IMR-90 (cell line): Measurements from ENCODE around the gene FBRSL1. TPM values are rescaled to one million over a fixed set of nuclear protein-coding genes. Genes with fewer than 3 reads are reported as not detected.

Experiments
- ATAC-seq: fragments of 200-7000 bp; cut with Tn5 transposase; 2 replicates; pipeline ENCODE4 v1.9.1; 2020; ENCODE audit warnings: low read depth, mild to moderate bottlenecking, moderate library complexity
- BruUV-seq: library from RNA; stranded (reverse); fragments of 400-500 nt; replicated peaks from 2 replicates; lab custom pipeline; 2021; lab: Mats Ljungman, UMichigan
- CTCF ChIA-PET: fragments of 300-600 bp; formaldehyde crosslinking; extraction: SDS; loops from one replicate; lab custom pipeline; 2021; ENCODE audit warnings: antibody characterized with exemption; lab: Yijun Ruan, JAX
- POLR2A ChIA-PET: fragments of 300-600 bp; sonication (Branson Sonifier 250); formaldehyde crosslinking; loops from one replicate; lab custom pipeline; 2022; ENCODE audit warnings: antibody characterized with exemption; ENCODE audit not compliant: unreplicated experiment; lab: Charles Lee
- DNase-seq: peaks from one replicate; pipeline ENCODE4 v3.0.0; 2013
- H2AFZ ChIP-seq: replicated peaks from 2 replicates; pipeline ENCODE3; 2013; ENCODE audit warnings: low read length, mild to moderate bottlenecking; ENCODE audit not compliant: poor library complexity
- H2AK5ac ChIP-seq: 2 replicates; pipeline ENCODE4 v1.6.1; 2013; ENCODE audit warnings: low read depth, low read length, inconsistent platforms
- H2AK9ac ChIP-seq: replicated peaks from 2 replicates; pipeline ENCODE3; 2013; ENCODE audit warnings: mild to moderate bottlenecking, low read depth, low read length, moderate library complexity; ENCODE audit not compliant: poor library complexity
- H2BK120ac ChIP-seq: 2 replicates; pipeline ENCODE4 v1.6.1; 2013; ENCODE audit warnings: low read depth, low read length, inconsistent platforms
- H2BK15ac ChIP-seq: 3 replicates; pipeline ENCODE4 v1.6.1; 2013; ENCODE audit warnings: low read depth, low read length, inconsistent platforms
- H2BK20ac ChIP-seq: 2 replicates; pipeline ENCODE4 v1.6.1; 2013; ENCODE audit warnings: low read depth, mild to moderate bottlenecking, inconsistent platforms, low read length, moderate library complexity
- H2BK5ac ChIP-seq: 2 replicates; pipeline ENCODE4 v1.6.1; 2013; ENCODE audit warnings: mild to moderate bottlenecking, low read depth, low read length, inconsistent platforms; ENCODE audit not compliant: poor library complexity, severe bottlenecking
- H3K14ac ChIP-seq: replicated peaks from 2 replicates; pipeline ENCODE4 v1.6.1; 2013; ENCODE audit warnings: low read depth, low read length, inconsistent platforms
- H3K18ac ChIP-seq: 2 replicates; pipeline ENCODE4 v1.6.1; 2013; ENCODE audit warnings: low read depth, low read length, control low read depth
- H3K23ac ChIP-seq: 2 replicates; pipeline ENCODE4 v1.6.1; 2013; ENCODE audit warnings: low read depth, low read length, inconsistent platforms
- H3K27ac ChIP-seq: 2 replicates; pipeline ENCODE4 v1.5.1; 2013; ENCODE audit warnings: mild to moderate bottlenecking, control low read depth, low read length; ENCODE audit not compliant: insufficient read depth
- H3K27me3 ChIP-seq: 2 replicates; pipeline ENCODE4 v1.6.1; 2013; ENCODE audit warnings: low read length; ENCODE audit not compliant: control insufficient read depth, insufficient read depth
- H3K36me3 ChIP-seq: 2 replicates; pipeline ENCODE4 v1.6.1; 2013; ENCODE audit warnings: low read length, mixed read lengths; ENCODE audit not compliant: control insufficient read depth, insufficient read depth
- H3K4ac ChIP-seq: 2 replicates; pipeline ENCODE4 v1.6.1; 2013; ENCODE audit warnings: low read depth, low read length, inconsistent platforms
- H3K4me1 ChIP-seq: 2 replicates; pipeline ENCODE4 v1.6.1; 2013; ENCODE audit warnings: low read length, mixed read lengths; ENCODE audit not compliant: control insufficient read depth, insufficient read depth
- H3K4me2 ChIP-seq: 2 replicates; pipeline ENCODE4 v1.6.1; 2013; ENCODE audit warnings: low read depth, mild to moderate bottlenecking, control low read depth, low read length, moderate library complexity
- H3K4me3 ChIP-seq: 2 replicates; pipeline ENCODE4 v1.5.1; 2013; ENCODE audit warnings: low read depth, mild to moderate bottlenecking, control low read depth, low read length, moderate library complexity; ENCODE audit not compliant: insufficient read depth
- H3K56ac ChIP-seq: 2 replicates; pipeline ENCODE4 v1.6.1; 2013; ENCODE audit warnings: low read length, inconsistent platforms; ENCODE audit not compliant: insufficient read depth; ENCODE audit errors: extremely low read depth
- H3K79me1 ChIP-seq, 2 experiments: 2 replicates each; pipeline ENCODE4 v1.6.1; 2013; ENCODE audit warnings: low read length in 2 of 2, inconsistent platforms in 1 of 2, low read depth in 1 of 2
- H3K9ac ChIP-seq: 2 replicates; pipeline ENCODE4 v1.6.1; 2013; ENCODE audit warnings: low read depth, low read length, control low read depth
- H3K9me1 ChIP-seq: 2 replicates; pipeline ENCODE4 v1.6.1; 2013; ENCODE audit warnings: low read length, inconsistent platforms; ENCODE audit not compliant: insufficient read depth
- H3K9me3 ChIP-seq: 2 replicates; pipeline ENCODE4 v1.6.1; 2013; ENCODE audit warnings: low read length; ENCODE audit not compliant: control insufficient read depth, insufficient read depth
- H4K20me1 ChIP-seq: 2 replicates; pipeline ENCODE4 v1.6.1; 2013; ENCODE audit warnings: low read length, inconsistent platforms; ENCODE audit not compliant: insufficient read depth
- H4K5ac ChIP-seq: 2 replicates; pipeline ENCODE4 v1.6.1; 2013; ENCODE audit warnings: mild to moderate bottlenecking, low read depth, low read length, control low read depth
- H4K8ac ChIP-seq, 2 experiments: 2 replicates each; pipeline ENCODE4 v1.6.1; 2013; ENCODE audit warnings: low read depth in 2 of 2, low read length in 2 of 2, control low read depth in 1 of 2, inconsistent platforms in 1 of 2
- H4K91ac ChIP-seq: 2 replicates; pipeline ENCODE4 v1.6.1; 2013; ENCODE audit warnings: low read depth, low read length, inconsistent platforms; ENCODE audit not compliant: insufficient read depth
- CEBPB ChIP-seq: IDR thresholded peaks from 2 replicates; pipeline ENCODE4 v1.6.1; 2012; ENCODE audit warnings: low read depth, low read length, improper control_type of control experiment
- CHD1 ChIP-seq: IDR thresholded peaks from 2 replicates; pipeline ENCODE4 v1.6.1; 2012; ENCODE audit warnings: low read depth, low read length, improper control_type of control experiment
- MAFK ChIP-seq: IDR thresholded peaks from 2 replicates; pipeline ENCODE4 v1.6.1; 2012; ENCODE audit warnings: low read depth, low read length, improper control_type of control experiment
- MAZ ChIP-seq: IDR thresholded peaks from 2 replicates; pipeline ENCODE4 v1.6.1; 2012; ENCODE audit warnings: low read depth, mild to moderate bottlenecking, low read length, improper control_type of control experiment, moderate library complexity, borderline replicate concordance
- MXI1 ChIP-seq: IDR thresholded peaks from 2 replicates; pipeline ENCODE4 v1.6.1; 2012; ENCODE audit warnings: low read depth, mild to moderate bottlenecking, low read length, moderate library complexity, borderline replicate concordance
- NFE2L2 ChIP-seq: fragments of 150-350 bp; IDR thresholded peaks from 2 replicates; pipeline ENCODE4 v1.6.1; 2016; ENCODE audit warnings: low read depth, mild to moderate bottlenecking, low read length
- SMC3 ChIP-seq: fragments of 150-350 bp; IDR thresholded peaks from 2 replicates; pipeline ENCODE4 v1.6.1; 2016; ENCODE audit warnings: low read depth, mild to moderate bottlenecking, antibody characterized with exemption, low read length, moderate library complexity
- WGBS, 2 experiments: methylation state at CpG; one replicate each; pipeline versions ENCODE4 v1.1.5 to v1.1.7; 2013; ENCODE audit warnings: missing lambda C conversion rate in 2 of 2; ENCODE audit not compliant: insufficient read length in 1 of 2; ENCODE audit errors: extremely low coverage in 2 of 2; 5-methylcytosine and 5-hydroxymethylcytosine counted together
- dilution Hi-C: fragments of 300-500 bp; cut with HindIII; formaldehyde crosslinking; loops from one replicate; pipeline ENCODE4 v1.14.3; 2018; ENCODE audit warnings: low sequenced_read_pairs; ENCODE audit not compliant: unreplicated experiment
- in situ Hi-C: fragments of 300-500 bp; cut with MboI; formaldehyde crosslinking; loops from 3 replicates; pipeline ENCODE4 v1.14.3; 2019; ENCODE audit warnings: low sequenced_read_pairs, inconsistent platforms, mixed read lengths
- intact Hi-C: fragments of 100-400 bp; cut with micrococcal nuclease; formaldehyde crosslinking; loops from 2 replicates; pipeline ENCODE4 v1.10.0; 2022
- polyA plus RNA-seq, 3 experiments: library from polyadenylated mRNA; depleted of rRNA; stranded (reverse); fragments of >200 nt; gene quantifications; 2 replicates each; pipeline ENCODE4 v1.2.3, GENCODE V29; 2012; ENCODE audit warnings: low replicate concordance in 1 of 3
- total RNA-seq: library from RNA; depleted of rRNA; stranded (reverse); fragments of >200 nt; gene quantifications from 2 replicates; pipeline ENCODE4 v1.2.3, GENCODE V29; 2012

The FBRSL1 gene
- total and polyA plus RNA-seq, 2 of the 4 experiments (the other 2 are of a cell fraction) = 0.36 to 10.8 TPM

GRCh38 chr12:132441871-132442863, 47.8 kb upstream of the FBRSL1 start:
- H3K4me1 ChIP-seq = no peaks in the 10 kb centered on the region
- H3K27ac ChIP-seq = no peak overlapping the region
- H3K9me1 ChIP-seq = no peaks in the 10 kb centered on the region
- POLR2A ChIA-PET = no interaction called here
- H3K14ac ChIP-seq = no peak overlapping the region
- BruUV-seq = no TSS peak
- dilution Hi-C loops (no loop called here), in situ Hi-C loops (no loop called here), intact Hi-C loops (no loop called here)
- H3K56ac ChIP-seq = no peak overlapping the region
- H4K5ac ChIP-seq = no peak overlapping the region
- H3K18ac ChIP-seq = no peak overlapping the region
- no peak overlapping the region for H2BK15ac ChIP-seq
- H2BK120ac ChIP-seq = no peak overlapping the region
- no peak overlapping the region for H3K9ac ChIP-seq
- no peak for ATAC-seq
- peaks cover 11% of the 10 kb centered on the region; the same call in 1 of the 2 replicates for H3K27me3 ChIP-seq
- H4K91ac ChIP-seq = no peak overlapping the region
- TF ChIP-seq CHD1 = no peak
- TF ChIP-seq NFE2L2 = no peak
- no peak for TF ChIP-seq SMC3
- TF ChIP-seq MAFK = no peak
- no peak for TF ChIP-seq CEBPB
- TF ChIP-seq MAZ = no peak
- no peak for TF ChIP-seq MXI1
- H2BK5ac ChIP-seq = no peak overlapping the region
- H3K4ac ChIP-seq = no peak overlapping the region
- H3K4me3 ChIP-seq = no peak overlapping the region
- no peaks in the 10 kb centered on the region for H3K79me1 ChIP-seq
- no peaks in the 10 kb centered on the region for H3K36me3 ChIP-seq
- no peaks in the 10 kb centered on the region for H4K20me1 ChIP-seq
- no peak overlapping the region for H2BK20ac ChIP-seq
- CTCF ChIA-PET = interaction anchor here (1.4 kb wide), 1 partner anchor 12 kb away, joined by 3 read pairs; no protein-coding TSS in a partner anchor
- no peaks in the 10 kb centered on the region for H3K9me3 ChIP-seq
- no peak overlapping the region for H3K4me2 ChIP-seq
- WGBS, 2 experiments = 76% methylated on average over 21 of the region's 48 CpGs; no CpG with 5 or more reads in 1 of the 2 experiments
- no peak overlapping the region for H2AFZ ChIP-seq
- H3K23ac ChIP-seq = no peak overlapping the region
- no peak overlapping the region for H2AK9ac ChIP-seq
- no peak for DNase-seq
- H4K8ac ChIP-seq = no peak overlapping the region
- no peak overlapping the region for H2AK5ac ChIP-seq
